GM18870 (cell line): Measurements from ENCODE around the gene ERMN.
"Not testable (repeated sequence)": the region's sequence is repeated elsewhere in the genome, so short reads cannot be mapped to it uniquely, and the experiment has no call there.

ENCODE experiments used
- ATAC-seq: cut with Tn5 transposase; IDR thresholded peaks from one replicate; pipeline ENCODE4 v1.9.1; 2021; ENCODE audit warnings: moderate library complexity; ENCODE audit not compliant: unreplicated experiment

ERMN gene

GRCh38 chr2:157325786-157326185 is at the start of gene ERMN:
Gene ERMN, minus strand, starts transcription at chr2:157325824. Its CDS starts 182 bp downstream, at chr2:157325642.
- ATAC-seq: no peak

GRCh38 chr2:157375384-157375783 is 49.8 kb upstream of the ERMN start:
- no peak for ATAC-seq

GRCh38 chr2:157368508-157368907 is 42.9 kb upstream of the ERMN start:
- ATAC-seq: not testable (repeated sequence)

- ATAC-seq: no peak
Measured at GRCh38 chr2:157367704-157368103, 42.1 kb upstream of the ERMN start.

- peak; percentile 83 for ATAC-seq
Measured at GRCh38 chr2:157364257-157364974, 38.8 kb upstream of the ERMN start.

- ATAC-seq: peak; percentile 72
Measured at GRCh38 chr2:157363612-157364101, 38.0 kb upstream of the ERMN start.

- ATAC-seq: no peak
Measured at GRCh38 chr2:157362627-157363026, 37.0 kb upstream of the ERMN start.

- ATAC-seq: no peak
Measured at GRCh38 chr2:157361526-157361925, 35.9 kb upstream of the ERMN start.

GRCh38 chr2:157359628-157360027 is 34.0 kb upstream of the ERMN start:
- no peak for ATAC-seq

GRCh38 chr2:157355618-157356017 is 30.0 kb upstream of the ERMN start:
- no peak for ATAC-seq

GRCh38 chr2:157349949-157350515 is 24.4 kb upstream of the ERMN start:
- no peak for ATAC-seq

GRCh38 chr2:157348291-157348921 is 22.8 kb upstream of the ERMN start:
- ATAC-seq: no peak

GRCh38 chr2:157345647-157346389 is 20.2 kb upstream of the ERMN start:
- ATAC-seq: no peak

GRCh38 chr2:157341381-157341780 is 15.8 kb upstream of the ERMN start:
- ATAC-seq: not testable (repeated sequence)

GRCh38 chr2:157339965-157340655 is 14.5 kb upstream of the ERMN start:
- ATAC-seq: no peak

GRCh38 chr2:157337978-157338377 is 12.4 kb upstream of the ERMN start:
- ATAC-seq: no peak

- ATAC-seq: peak; percentile 67
Measured at GRCh38 chr2:157336137-157337010, 10.8 kb upstream of the ERMN start.

- no peak for ATAC-seq
Measured at GRCh38 chr2:157334797-157335196, 9.2 kb upstream of the ERMN start.

GRCh38 chr2:157334335-157334734 is 8.7 kb upstream of the ERMN start:
- no peak for ATAC-seq
